ENCODE measurements around the gene IDI2.

The IDI2 gene

DNA sequence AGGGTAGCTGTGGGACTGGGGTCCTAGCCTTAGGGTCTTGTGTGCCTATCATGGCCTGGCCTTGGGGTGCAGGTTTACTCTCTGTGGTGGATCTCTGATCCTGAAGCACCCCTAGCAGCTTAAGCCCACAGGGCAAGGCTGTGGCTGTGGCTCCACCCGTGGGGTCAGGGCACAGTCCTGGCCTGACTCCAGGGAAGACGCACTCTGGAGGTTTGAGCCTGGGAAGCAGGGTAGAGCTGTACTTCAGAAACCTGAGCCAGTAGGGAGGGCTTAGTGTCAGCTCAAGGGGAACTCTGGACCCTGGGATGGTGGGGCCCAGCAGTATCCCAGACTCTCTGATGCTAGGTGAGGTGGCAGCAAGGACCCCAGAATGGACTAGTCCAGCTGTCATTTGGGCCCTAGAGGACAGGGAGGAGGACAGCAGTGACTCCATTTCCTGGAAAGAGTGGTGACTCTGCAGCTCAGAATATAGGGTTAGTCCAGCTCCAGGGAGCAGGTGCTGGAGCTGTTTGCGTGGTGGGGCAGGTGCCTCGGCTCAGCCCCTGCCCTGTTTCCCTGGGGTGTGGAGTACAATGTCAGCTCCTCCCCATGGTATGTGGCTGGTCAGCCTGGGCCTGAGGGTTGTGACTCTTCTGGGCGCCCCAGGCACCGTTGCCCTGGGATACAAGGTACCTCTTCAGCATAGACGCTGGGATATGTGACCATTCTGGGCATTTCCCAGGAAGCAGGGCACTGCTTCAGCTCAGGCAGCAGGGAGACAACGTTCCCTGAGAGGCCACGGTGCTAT, 21.6 kb downstream of the IDI2 start:
- DNase-seq: no peak

DNA sequence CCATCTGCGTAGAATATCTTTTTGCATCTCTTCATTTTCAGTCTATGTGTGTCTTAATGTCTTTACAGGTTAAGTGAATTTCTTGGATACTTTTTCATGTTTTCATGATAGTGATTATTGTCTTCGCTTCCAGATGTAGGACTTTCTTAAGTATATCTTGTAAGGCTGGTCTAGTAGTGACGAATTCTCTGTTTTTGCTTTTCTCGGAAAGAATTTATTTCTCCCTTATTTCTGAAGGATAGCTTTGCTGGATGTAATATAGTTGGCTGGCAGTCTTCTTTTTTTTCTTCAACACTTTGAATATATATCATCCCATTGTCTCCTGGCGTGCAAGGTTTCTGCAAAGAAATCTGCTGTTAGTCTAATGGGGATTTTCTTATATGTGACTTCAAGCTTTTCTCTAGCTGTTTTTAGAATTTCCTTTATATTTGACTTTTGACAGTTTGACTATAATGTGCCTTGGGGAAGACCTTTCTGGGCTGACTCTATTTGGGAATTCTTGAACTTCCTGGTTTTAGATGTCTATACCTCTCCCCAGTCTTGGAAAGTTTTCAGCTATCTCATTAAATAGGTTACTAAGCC, 23.1 kb downstream of the IDI2 start:
- no peak for DNase-seq

DNA sequence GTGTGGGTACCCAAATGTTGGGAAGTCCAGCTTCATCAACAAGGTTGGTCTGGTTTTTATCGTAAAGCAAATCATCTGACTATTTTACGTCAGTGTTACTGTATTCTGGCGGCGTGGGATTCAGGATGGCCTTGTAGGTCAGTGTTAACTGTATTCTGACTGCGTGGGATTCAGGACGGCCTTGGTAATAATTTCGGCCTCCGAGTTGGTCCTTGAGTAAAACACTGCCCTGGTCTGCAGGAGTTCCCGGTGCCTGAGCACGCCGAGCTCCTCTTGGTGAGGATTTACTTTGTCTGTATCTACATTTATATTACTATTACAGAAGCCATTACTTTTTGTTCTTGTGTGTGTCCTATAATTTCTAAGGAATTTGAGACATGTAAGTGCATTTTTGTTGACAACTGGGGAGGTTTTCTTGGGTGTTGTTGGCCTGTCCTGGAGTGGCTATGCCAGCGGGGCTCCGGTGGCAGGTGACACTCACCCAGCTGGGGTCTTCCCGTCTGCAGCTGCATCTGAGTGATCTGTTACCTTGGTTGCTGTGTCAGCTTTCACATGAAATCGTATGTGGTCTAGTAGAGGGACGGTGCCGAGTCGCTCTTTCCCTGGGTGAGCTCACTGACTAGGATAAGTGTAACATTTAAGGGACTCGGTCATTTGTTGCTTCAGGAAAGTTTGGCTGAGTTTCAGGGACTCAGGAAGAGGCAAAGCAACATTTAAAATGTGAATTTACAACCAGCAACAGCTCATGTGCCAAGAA, 28.2 kb downstream of the IDI2 start:
- DNase-seq: no peak

DNA sequence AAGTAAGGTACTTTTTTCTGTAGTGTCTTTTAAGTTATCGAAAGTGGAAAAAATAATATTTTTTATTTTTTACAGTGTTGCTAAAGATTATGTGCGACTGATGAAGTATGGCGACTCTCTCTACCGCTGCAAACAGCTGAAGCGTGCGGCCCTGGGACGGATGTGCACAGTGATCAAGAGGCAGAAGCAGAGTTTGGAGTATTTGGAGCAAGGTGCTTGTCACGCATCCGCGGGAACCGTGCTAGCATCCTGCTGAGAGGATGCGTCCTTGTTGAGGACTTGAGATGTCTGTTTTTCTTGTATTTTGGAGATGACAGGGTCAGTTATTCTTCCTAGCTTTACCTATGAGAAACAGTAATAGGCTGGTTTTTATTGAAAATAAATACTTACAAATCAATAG, 29.6 kb downstream of the IDI2 start:
- DNase-seq: no peak

DNA sequence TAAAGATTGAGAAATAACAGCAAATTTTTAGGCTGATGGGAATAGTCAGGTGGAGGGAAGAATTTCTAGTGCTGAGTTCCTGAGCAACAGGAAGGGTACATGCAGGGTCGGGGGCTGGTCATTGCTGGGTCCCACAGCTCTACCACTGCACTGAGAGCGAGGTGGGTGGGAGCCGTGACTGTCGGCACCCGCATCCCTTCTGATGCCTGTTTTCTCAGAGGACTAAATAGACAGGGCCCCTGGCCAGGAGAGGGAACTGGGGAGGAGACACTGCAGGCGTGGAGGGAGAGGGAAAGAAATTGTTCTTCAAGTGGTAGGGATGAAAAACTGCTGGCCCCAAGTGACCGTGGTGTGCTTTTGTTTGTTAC, 30.1 kb downstream of the IDI2 start:
- DNase-seq: no peak

DNA sequence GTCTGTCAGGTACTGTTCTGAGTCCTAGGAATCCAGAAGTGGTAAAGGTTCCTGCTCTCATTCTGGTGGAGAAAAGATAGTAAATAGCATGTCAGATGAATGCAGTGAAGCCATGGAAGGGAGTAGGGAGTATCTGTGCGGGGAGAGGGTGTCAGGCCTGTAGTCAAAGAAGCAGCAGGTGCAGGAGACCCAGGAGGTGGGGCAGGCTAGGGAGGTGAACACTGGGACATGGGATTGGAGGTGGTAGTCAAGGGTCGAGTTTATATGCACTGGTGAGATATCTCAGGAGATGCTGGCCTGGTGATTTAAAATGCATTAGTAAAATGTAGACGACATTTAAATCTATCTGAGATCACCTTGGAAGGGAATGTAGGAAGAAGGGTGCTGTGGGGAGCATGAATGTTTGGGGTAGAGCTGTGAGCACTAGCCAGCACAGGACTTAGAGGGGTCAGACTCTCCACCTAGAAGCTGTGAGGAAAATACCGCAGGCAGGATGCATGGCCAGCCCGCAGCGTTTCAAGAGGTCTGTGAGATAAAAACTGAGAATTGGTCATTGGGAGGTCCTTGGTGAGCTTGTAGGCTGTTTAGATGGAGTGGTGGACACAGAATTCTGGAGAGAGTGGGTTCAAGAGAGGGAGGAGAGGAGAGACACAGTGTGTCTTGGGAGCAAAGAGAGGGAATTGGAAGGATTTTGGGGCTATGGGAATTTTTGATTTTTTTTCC, 30.7 kb downstream of the IDI2 start:
- DNase-seq: no peak

DNA sequence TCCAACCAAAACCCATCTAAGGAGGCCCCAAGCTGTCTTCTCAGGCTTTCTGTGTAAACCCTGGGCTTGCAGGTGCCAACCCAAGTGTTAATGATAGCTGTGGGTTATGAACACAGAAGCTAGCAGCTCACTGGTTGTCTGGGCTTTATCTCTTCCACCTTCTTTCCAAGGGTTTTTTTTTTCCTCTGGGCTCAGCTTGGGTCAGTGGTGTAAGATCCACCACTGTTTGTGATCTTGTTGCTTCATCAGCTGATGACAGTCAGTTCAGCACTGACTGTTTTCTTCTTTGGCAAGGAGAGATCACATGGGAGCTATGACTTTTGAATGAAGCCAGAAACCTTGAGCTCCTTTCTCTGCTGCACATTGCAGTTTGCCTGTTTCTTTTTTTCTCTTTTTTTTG, 32.8 kb downstream of the IDI2 start:
- no peak for DNase-seq

DNA sequence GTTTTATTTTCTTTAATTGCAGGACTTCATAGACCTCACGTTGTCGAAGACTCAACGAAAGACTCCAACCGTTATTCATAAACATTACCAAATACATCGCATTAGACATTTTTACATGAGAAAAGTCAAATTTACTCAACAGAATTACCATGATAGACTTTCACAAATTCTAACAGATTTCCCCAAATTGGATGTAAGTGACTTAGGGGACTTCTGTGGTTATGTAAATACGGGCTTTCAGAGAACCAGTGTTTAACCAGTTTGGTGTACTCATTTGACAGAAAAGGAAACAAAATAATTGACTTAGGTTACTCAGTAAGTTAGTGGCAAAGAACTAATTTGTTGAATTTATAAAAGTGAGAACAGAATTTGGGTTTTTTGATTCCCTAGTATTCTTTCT, 33.2 kb downstream of the IDI2 start:
- no peak for DNase-seq

DNA sequence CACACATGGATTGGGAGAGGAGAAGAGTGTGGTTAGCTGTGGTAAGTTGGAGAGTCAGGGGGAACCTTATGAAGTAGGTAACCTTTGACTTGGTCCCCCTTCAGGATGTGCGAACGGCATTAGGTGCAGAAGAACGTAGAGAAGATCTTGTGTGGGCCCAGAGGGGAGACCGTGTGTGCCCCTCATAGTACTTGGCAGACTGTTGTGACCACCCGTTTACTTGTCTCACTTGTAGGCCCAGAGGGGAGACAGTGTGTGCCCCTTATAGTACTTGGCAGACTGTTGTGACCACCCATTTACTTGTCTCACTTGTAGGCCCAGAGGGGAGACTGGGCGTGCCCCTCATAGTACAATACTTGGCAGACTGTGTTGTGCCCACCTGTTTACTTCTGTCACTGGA, 34.9 kb downstream of the IDI2 start:
- DNase-seq: no peak

DNA sequence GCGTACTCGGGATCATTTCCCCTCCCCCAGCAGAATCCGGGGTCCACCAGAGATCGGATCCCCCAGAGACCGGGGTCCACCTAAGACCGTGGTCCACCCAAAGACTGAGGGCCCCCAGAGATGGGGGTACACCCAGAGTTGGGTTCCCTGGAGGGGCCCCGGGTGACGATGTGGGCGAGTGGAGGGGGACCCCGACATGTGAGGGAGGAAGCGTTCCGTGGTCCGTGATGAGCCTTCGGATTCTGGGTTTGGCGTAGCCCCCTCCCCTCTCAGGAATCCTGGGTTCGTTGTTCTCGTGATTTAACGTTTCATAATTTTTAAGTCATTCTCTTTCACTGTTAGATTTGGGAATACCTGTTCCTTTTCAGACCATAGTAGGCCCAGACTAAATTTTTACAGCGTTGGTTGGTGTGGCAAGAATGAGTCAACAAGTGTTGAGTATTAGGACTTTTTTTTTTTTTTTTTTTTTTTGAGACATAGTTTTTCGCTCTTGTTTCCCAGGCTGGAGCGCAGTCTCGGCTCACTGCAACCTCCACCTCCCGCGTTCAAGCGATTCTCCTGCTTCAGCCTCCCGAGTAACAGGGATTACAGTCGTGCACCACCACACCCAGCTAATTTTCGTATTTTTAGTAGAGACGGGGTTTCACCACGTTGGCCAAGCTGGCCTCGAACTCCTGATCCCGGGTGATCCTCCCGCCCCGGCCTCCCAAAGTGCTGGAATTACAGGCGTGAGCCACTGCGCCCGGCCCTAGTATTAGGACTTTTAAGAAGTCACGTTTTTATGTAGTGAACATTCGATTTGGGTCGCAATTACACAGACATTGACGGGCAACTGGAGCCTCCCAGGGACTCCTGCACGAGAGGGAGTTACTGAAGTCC, 36.8 kb downstream of the IDI2 start:
- DNase-seq: no peak

DNA sequence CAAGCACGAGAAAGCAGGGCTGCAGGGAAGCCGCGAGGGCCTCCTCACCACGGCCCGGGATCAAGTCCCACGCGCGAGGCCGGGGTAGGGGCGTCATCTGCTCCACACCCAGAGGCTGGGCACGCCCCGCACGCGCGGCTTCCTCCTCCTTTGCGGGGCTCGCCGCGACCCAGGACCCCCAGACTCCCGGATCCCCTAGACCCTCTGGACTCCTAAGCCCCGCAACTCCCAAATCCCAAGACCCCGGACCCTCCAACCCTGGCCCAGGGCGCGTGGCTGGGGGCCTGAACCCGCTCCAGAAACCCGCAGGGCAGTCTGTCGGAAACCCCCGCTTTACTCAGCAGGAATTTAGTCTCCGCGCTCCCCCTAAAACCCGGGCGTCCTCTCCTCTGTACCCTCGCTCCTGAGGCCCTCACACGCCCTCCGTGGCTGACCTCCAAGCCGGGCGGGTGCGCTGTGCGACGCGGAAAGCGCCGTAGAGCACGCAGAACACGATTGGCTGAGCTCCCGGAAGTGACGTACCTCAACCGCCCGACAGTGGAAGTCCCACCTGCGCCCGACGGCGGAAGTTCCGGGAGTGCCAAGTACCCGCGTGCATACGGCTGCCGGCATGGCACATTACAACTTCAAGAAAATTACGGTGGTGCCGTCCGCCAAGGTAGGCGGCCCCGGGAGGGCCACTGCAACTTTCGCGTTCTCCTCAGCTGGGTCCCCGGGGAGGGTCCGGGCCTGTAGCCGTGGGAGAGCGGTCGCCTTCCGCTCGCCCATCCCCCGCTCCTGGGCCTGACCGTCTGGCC, 37.6 kb downstream of the IDI2 start, which contains the start of gene GTPBP4:
Gene GTPBP4 (plus strand): TSS at position 565 of the 797 bp plus-strand sequence. CDS start 46 bp downstream, at position 611.
- DNase-seq: peak; percentile 91

DNA sequence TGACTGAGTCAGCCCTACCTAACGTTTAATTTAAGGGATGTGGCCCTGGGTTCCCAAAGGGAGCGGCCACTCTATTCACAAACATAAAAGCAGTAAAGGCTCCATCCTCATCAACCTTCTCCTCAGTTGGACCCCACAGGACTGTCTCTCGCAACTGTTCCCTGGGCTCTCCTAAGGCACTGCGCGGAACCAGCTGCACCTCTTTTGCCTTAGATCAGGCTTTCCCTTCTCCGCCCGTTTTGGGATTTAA, 38.1 kb downstream of the IDI2 start:
- no peak for DNase-seq

DNA sequence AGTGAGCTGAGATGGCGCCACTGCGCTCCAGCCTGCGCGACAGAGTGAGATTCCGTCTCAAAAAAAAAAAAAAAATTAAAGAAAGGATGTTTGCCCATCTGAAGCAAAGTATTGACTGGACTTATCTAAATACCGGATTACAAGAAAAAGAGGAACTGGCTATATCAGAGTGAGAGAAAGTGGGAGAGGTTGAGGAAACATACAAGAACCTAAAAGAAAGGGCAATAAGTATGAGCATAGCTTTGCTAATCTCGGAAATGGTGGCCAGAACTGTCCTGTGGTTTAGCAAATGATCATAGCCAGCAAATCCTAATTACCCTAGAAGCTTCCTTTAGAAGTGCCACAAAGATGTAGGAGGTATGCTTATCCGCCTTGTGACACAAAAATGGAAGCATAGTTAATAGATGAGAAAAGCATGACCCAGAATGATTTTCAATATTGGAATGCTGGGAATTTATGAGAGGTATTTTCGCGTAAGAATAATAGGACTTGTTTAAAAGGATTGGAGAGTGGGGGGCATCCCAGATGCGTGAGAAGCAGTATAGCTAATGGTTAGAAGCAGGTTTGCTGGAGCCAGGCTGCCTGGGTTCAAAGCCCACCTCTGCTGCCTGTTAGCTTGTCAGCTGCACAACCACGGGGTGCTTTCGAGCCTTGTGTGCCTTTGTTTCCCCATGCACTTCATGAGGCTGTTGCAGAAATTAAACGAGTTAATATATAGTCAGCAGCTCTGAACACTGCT, 38.6 kb downstream of the IDI2 start:
- no peak for DNase-seq

DNA sequence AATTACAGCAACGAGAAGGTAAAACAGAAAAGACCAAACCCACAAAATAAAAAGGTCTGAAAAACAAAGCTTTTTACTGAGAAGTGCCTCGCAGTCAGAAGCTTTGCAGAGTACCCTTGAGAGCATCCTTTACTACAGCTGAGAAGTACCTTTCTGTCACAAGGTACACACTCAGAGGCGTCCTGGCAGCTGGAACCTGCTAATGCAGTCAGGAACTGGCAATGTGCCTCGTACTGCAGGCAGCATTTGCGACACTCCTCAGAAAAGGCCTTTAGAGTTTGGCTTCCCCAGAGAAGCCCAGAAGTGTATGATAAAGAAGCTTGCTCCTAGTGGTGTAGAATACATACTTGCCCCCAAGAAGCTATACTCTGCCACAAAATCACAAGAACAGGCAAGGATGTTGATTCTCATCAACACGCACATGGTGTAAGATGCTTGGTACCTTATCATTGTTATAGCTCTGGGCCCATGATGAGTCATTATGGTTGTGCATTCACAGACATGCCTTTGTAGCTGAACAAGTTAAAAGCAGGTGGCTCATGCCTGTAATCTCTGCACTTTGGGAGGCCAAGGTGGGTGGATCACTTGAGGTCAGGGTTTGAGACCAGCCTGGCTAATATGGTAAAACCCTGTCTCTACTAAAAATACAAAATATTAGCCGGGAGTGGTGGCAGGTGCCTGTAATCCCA, 39.4 kb downstream of the IDI2 start:
- DNase-seq: peak; percentile 63

DNA sequence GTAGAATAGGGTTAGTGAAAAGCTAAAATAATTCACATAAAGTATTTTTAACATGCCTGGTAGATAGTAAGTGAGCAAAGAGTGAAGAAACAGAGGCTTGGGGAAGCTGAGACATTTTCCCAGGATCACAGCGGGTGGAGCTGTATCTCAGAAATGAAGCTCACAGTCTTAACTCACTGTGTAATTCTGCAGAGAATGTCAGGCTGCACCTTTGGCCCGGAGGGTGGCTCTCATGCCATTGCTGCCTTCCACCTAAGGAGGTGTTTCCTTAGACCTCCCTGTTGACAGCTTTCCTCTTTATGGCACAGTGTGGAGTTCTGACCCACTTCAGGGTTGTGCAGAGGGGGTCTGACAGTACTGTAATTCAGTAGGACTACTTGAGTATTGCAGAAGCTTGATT, 40.3 kb downstream of the IDI2 start:
- DNase-seq: no peak

DNA sequence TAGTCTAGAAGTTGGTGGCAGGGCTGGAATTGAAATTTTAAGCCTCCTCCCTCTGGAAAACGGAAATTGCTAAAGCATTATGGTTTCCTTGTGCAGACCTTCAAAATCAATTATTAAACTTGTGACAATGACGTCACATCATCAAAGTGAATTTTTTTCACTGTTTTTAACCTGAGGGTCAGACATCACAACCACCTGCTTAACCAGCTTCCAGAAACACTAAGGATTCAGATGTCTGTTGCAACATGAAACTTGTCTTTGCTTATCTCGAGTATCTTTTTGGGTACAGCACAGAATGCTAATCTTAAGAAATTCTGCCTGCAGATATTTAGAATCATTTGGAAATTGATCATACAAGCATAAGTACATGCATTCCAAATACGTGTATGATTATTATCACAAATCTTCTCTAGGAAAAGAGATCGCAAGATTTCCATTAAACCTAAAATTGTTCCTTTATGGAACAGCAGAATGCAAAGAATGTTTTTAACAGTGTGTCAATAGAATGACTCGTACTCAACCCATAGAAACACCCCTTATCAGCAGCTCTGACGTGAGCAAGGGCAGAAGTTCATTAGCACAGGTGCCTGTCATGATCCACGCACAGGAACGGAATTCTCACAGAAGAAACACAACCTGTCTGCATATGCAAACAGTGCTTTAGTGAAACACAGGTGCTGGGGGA, 41.5 kb downstream of the IDI2 start:
- no peak for DNase-seq

DNA sequence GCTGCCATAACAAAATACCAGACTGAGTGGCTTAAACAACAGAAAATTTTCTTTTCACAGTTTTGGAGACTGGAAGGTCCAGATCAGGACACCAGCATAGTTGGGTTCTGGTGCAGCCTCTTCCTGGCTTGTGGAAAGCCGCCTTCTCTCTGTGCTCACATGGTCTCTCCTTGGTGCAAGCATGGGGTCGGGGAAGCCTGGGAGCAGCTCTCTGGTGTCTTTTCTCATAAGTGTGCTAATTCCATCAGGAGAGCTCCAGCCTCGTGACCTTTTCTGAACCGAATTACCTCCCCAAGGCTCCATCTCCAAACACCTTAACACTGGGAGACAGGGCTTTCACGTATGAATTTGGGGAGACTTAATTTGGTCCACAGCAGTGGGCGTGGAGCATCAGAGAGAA, 42.3 kb downstream of the IDI2 start:
- DNase-seq: no peak

DNA sequence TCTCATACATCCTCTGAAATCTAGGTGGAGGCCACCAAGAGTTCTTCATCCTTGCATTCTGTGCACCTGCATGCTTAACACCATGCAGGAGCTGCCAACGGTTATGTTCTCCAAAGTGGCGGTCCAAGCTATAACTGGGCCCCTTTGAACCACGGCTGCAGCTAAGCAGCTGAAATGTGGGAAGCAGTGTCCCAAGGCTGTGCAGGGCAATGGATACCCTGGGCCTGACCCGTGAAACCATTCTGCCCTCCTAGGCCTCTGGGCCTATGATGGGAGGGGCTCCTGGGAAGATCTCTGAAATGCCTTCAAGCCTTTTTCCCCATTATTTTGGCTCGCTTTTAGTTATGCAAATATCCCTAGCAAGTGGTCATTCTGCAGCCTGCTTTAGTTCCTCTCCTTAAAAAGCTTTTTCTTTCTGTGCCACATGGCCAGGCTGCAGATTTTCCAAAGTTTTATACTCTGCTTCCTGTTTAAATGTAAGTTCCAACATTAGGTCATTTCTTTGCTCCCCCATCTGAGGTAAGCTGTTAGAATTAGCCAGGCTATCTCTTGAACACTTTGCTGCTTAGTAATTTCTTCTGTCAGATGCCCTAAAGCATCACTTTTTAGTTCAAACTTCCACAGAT, 45.1 kb downstream of the IDI2 start:
- no peak for DNase-seq

DNA sequence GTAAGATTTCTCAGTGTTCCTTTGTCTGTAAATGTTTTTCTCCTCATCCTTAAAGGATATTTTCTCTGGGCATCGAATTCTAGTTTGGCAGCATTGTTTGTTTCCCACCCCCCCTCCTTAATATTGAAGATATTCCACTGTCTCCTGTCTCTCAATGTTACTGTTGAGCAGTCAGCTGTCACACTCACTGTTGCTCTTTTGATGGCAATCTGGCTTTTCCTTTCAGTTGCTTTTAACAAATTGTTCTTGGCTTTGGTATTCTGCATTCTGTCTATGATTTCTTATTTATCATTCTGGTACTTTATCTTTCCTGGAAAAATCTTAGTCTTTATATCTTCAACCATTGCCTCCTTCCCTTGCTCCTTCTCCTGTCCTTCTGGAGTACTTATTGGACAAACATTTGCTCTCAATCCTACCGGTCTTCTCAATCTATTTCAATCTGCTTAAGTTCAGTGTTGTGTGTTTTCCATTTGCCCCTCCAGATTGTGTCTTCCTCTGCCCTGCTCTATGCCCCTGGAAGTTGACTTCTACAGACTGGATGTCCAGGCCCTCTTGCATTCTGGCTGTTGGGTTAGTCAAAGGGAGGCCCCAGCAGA, 46.7 kb downstream of the IDI2 start:
- no peak for DNase-seq
